Measurements from ENCODE around the gene CIDEA.

DNA sequence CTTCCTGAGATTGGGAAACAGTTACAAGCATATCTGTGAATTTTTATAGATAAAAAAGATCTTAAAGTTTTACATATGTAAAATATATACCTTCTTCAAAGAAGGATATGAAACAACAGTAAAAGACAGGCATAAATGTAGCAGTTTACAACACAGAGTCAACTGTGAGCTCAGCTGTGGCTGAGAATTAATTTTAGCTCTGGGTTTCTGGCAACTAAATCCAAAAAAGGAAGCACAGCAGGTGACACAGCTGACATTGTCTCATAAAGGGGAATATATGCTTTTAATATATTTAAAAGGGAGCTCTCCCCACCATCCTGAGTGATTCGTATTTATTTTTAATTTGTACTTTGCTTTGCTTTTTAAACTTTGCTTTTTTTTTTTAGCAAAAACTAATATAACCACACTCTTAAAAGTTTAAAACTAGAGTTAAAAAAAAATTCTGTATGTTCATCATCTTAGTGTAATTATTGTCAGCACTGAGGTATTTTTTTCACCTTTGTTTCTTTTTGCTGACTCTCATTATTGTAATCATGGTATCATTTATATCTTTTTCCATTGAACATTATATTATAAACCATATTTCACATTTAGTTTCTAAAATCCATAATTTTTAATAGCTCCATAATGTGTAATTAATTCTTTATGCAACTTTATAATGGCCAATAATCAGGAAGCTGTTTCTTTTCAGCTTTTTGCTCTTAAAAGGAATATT lies 60.6 kb downstream of the CIDEA start:
- TF ChIP-seq, protein P1, sequence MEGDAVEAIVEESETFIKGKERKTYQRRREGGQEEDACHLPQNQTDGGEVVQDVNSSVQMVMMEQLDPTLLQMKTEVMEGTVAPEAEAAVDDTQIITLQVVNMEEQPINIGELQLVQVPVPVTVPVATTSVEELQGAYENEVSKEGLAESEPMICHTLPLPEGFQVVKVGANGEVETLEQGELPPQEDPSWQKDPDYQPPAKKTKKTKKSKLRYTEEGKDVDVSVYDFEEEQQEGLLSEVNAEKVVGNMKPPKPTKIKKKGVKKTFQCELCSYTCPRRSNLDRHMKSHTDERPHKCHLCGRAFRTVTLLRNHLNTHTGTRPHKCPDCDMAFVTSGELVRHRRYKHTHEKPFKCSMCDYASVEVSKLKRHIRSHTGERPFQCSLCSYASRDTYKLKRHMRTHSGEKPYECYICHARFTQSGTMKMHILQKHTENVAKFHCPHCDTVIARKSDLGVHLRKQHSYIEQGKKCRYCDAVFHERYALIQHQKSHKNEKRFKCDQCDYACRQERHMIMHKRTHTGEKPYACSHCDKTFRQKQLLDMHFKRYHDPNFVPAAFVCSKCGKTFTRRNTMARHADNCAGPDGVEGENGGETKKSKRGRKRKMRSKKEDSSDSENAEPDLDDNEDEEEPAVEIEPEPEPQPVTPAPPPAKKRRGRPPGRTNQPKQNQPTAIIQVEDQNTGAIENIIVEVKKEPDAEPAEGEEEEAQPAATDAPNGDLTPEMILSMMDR (conservative IDR thresholded peaks at IDR 0.05; ENCODE audit: low read depth, low read length), result no peak
- TF ChIP-seq EZH2phosphoT487 (IDR thresholded peaks at IDR 0.05; ENCODE audit: borderline replicate concordance, low read length), result no peak
- no peak for TF ChIP-seq EZH2 (IDR thresholded peaks at IDR 0.05; ENCODE audit: low read length, unreplicated experiment)

All from PC-3 (cell line).